ENCODE data around the gene MTRF1L.

DNA sequence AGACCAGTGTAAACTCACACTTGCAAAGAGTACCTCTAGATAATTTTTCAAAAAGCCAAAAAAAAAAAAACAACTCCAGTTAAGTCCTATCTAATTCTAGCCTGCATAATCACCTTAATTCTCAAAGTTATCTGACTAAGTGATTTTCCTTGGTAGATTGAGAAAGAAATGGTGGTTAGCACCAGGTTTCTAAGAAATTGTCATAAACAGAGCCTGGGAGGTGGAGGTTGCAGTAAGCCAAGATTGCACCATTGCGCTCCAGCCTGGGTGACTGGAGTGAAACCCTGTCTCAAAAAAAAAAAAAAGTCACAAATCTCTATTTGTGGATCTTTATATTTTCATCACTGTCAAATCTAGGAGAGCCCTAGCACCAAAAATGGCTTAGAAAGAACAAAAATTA lies 28.6 kb downstream of the MTRF1L start:
- TF ChIP-seq YY1 (IDR thresholded peaks at IDR 0.05; ENCODE audit: low read depth): no peak
- TF ChIP-seq RAD21 (IDR thresholded peaks at IDR 0.05; ENCODE audit: low read depth): no peak
- no peak for TF ChIP-seq FOXM1 (IDR thresholded peaks at IDR 0.05; ENCODE audit: borderline replicate concordance, low read depth)
- TF ChIP-seq TAF1 (IDR thresholded peaks at IDR 0.05; ENCODE audit: low read depth): no peak
- TF ChIP-seq EP300 (IDR thresholded peaks at IDR 0.05; ENCODE audit: borderline replicate concordance): no peak
- TF ChIP-seq MAX (IDR thresholded peaks at IDR 0.05): no peak
- TF ChIP-seq ZBTB7A (IDR thresholded peaks at IDR 0.05; ENCODE audit: low read depth): no peak
- no peak for TF ChIP-seq EGR1 (IDR thresholded peaks at IDR 0.05)
- no peak for TF ChIP-seq TCF12 (IDR thresholded peaks at IDR 0.05; ENCODE audit: low read depth)
- no peak for TF ChIP-seq USF1 (IDR thresholded peaks at IDR 0.05)
- no peak for TF ChIP-seq CREB1 (IDR thresholded peaks at IDR 0.05; ENCODE audit: low read depth)

All from Ishikawa (cell line).